GM18873 (cell line): ENCODE measurements around the gene AKAP7.

ENCODE experiments used
- ATAC-seq: cut with Tn5 transposase; IDR thresholded peaks from one replicate; pipeline ENCODE4 v1.9.1; 2021; ENCODE audit warnings: mild to moderate bottlenecking, moderate library complexity, moderate number of reproducible peaks; ENCODE audit not compliant: unreplicated experiment, low FRiP score

Gene AKAP7

GRCh38 chr6:131197716-131198115, 62.4 kb downstream of the AKAP7 start:
- ATAC-seq: no peak

DNA sequence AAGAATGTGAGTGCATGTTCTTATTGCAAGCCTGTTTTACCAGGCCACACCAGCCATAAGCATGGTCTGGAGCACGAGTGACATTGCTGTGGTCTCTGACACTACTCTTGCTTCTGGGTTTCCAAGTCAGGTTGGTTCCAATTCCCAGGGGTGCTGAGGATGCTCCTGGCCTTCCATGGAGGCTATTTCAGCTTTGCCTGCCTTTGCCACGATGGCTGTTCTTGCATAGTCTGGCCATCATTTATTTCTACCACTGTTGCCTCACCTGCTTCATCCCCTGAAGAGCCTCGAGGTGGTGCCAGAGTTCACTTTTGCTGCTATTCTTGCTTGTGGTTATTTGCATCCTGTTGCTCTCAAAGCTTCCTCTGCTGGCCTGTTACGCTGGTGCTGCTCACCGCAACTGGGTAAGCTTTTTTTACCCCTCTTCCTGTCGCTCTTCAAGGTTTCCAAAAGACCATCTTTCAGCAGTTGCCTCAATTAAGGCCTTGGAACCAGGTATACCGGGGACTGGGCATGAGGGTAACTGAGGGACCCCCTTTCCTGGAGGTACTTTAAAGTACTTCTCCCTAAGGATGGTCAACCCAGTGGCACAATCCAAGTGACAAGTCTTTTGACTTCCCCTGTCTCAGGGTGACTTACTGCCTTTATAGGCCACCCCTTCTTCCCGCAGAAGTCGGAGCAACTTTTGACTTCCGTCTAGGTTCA, 64.5 kb downstream of the AKAP7 start:
- ATAC-seq: peak; percentile 100

DNA sequence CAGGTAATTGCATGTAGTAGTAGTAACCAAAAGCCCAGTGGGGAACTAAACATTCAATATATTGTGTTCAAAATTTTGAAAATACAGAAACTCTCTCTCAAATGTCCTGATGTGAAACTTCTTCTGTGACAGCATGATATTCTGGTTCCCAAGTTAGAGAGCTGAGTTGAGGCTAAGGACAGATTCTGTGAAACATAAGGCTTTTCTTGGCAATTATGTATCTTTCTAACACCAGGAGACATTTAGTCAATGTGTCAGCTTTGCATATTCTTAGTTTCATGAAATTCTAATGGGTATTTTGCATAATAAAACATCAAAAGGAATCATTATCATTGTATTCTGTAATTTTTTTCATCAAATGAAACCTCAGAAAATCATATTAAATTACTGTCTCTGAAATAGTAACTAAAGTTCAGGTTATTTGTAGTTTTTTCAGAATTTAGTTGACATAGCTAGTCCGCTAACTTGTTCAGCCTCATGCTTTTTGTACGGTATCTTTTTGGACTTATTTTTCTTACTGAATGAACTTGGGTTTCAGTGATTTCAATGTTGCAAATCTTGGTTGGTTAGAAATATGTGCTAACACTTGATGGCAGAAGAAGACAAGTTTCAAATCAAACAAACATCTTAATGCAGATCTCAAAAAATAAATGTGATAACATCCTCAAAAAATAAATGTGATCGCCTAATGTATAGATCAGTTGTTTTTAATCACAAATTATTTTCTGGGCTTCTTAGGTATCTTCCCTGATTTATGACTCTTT, 70.4 kb downstream of the AKAP7 start:
- no peak for ATAC-seq

DNA sequence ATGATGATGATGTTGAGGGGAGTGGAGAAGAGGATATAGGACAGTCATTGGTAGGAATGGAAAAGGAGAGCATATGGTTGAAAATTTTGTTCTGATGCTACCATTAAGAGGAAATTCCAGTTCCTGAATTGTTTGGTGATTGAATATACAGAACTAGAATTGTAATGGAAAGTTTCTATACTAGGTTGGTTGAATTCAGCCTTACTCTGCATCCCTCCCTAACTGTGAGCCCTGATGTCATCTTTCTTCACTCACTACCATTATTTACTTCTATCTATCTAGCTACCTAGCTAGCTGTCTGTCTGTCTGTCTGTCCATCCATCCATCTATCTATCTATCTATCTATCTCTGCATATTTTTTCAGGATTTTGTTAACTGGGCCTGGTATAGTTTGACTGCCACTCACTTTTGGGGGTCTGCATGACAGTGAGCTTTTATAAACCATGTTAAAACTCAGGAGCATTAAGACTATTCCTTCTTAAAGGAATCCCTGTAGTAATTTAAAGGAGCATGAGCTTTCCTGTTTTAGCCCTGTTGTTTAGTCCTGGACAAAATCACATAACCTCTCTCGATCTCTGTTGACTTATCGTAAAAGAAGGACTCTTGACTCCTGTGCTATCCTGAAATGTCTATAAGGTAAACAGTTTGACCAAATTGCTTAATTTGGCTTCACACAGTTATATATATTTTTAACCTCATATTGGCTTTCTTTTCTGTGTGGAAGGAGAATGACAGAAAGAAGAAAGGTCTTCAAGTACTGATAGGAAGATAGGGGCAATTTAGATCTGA, 71.4 kb downstream of the AKAP7 start:
- no peak for ATAC-seq

GRCh38 chr6:131208787-131209186, 73.5 kb downstream of the AKAP7 start:
- ATAC-seq: no peak

DNA sequence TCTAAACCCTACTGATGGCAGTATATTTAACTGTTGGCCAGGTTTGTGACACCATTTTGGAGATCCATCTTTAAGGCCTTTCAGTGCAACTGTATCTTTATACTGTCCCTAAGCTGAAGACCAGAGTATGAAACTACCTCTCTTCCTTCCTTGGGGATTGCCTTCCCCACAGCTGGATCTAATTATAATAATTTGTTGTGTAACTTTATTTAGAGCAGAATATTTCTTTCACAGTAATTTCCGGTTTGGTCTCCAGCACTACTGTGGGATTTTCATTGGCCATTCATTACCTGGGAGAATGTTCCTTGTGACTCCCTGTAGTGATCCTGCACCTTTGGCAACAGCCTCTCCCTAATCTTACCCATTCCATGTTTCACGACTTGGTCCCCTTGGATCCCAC, 75.2 kb downstream of the AKAP7 start:
- no peak for ATAC-seq

DNA sequence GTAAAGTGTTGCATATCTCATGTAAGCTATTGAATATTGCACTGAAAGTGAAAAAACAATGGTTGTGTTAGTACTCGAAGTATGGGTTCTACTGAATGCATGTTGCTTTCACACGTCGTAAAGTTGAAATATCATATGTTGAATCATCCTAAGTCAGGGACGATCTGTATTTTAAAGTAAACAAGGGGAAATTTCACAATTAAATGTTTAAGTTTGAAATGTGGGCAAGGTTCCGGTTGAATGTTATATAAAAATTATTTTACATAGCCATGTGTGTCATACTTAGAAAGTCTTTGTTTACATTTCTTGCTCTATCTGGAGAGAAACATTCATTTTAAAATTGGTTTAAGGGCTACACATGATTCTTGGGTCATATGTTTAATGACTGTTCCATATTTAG, 76.8 kb downstream of the AKAP7 start:
- ATAC-seq: no peak

DNA sequence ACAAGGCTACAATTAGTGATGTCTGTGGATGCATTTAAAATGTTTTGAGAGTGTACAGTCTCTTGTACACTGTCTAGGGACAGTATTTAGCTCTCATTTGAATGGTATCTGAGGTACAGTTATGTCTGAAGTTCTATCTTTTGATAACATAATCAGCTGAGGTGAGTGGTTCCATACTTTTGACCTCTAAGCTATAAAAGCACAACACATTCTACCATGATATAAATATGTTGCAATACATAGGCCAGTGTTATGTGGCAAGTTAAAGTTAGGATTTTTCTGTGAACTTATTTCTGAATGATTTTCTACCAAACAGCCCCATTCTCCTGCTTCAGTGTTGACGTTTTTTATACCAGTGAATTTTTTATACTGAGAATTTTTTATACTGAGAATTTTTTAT, 77.6 kb downstream of the AKAP7 start:
- ATAC-seq: no peak

GRCh38 chr6:131213501-131213990, 78.3 kb downstream of the AKAP7 start:
- ATAC-seq: no peak

- no peak for ATAC-seq
Measured at GRCh38 chr6:131215219-131215618, 80.0 kb downstream of the AKAP7 start.

- ATAC-seq: no peak
Measured at GRCh38 chr6:131216246-131216645, 81.0 kb downstream of the AKAP7 start.

DNA sequence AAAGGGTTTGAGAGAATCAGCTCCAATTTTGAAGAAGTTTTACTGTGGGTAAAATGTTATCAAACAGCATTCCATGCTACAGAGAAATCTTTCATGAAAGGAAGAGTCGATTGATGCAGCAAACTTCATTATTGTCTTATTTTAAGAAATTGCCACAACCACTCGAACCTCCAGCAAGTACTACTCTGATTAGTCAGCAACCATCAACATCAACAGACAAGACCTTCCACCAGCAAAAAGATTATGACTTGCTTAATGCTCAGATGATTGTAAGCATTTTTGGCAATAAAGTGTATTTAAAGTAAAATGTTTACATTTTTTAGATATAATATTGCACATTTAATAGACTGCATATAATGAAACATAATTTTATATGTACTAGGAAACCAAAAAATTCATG, 87.5 kb downstream of the AKAP7 start:
- no peak for ATAC-seq

DNA sequence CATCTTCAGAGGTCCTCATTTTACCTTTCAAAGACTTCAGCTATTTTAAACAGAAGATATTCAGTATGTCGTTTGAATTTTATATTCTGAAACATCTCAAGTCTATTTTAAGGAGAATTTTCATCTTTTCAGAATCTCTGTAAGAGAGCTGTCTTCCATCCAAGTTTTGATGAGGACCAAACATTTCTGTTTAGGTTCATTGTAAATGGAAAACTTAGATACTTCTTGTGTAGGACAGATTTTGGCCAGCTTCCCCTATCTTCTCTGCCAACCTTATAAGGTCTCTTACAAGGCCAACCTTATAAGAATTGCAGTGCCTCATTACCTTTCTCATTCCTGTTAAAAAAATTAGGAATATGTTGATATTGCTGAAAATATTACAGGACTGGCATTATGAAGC, 88.1 kb downstream of the AKAP7 start:
- no peak for ATAC-seq

- ATAC-seq: no peak
Measured at GRCh38 chr6:131225127-131225526, 89.9 kb downstream of the AKAP7 start.

- no peak for ATAC-seq
Measured at GRCh38 chr6:131225959-131226358, 90.7 kb downstream of the AKAP7 start.

GRCh38 chr6:131226459-131227157, 91.3 kb downstream of the AKAP7 start:
- ATAC-seq: no peak

GRCh38 chr6:131227158-131227543, 91.9 kb downstream of the AKAP7 start:
- no peak for ATAC-seq

DNA sequence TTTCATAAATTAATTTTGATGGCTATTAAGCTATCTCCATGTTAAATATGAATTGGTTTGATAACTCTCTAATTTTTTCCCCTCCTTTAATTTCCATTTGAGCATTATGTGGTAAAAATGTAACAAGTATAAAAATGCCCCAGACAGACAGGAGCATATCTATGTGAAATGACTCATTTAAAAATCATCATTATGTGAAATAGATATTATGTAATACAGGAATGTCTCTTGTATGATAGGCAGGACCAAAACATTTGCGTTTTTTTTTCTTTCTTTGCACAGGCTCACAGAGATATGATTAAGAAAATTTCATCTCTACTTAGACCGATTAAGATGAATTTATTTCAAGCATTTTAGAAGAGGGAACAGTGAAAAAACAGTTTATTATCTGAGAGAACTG, 95.8 kb downstream of the AKAP7 start:
- no peak for ATAC-seq

- ATAC-seq: no peak
Measured at GRCh38 chr6:131231891-131232290, 96.6 kb downstream of the AKAP7 start.

- no peak for ATAC-seq
Measured at GRCh38 chr6:131244942-131245341, 109.7 kb downstream of the AKAP7 start.

DNA sequence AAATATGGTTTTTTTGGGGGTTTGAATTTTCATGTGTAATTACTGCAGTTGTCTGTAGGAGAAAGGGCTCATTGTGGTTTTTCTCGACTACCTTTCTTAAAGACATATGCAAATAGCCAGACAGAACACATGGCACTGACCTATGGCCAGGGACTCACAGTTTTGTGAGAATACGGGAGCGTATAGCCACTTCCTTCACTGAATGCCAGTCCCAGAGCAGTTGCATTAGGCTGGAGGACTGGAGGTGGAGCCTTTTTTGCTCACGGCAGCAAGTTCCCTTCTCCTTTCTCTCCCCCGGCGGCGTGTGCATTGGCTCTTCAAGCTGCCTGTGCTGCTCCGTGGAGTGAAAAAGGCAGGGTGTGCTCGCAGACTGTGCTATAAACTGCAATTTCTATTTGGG, 114.9 kb downstream of the AKAP7 start:
- peak; percentile 71 for ATAC-seq
